Measurements from ENCODE around the gene MYH15.

GRCh38 chr3:108546247-108546646 is 35.9 kb upstream of the MYH15 start:
- TF ChIP-seq CTCF (IDR thresholded peaks at IDR 0.05) (no peak), POLR2AphosphoS5 (IDR thresholded peaks at IDR 0.05) (no peak), POLR2A (IDR thresholded peaks at IDR 0.05) (no peak), EP300 (IDR thresholded peaks at IDR 0.05) (no peak)
